Karpas-422 (cell line): ENCODE measurements around the gene MYOG. TPM values are rescaled to one million over a fixed set of nuclear protein-coding genes. Genes with fewer than 3 reads are reported as not detected.
A peak's percentile ranks its signal among the peaks of the same experiment; 100 is the strongest.

ENCODE experiments used
- DNase-seq: peaks from one replicate; pipeline ENCODE4 v3.0.0-alpha.2; 2015
- H2AFZ ChIP-seq: fragments of 200-600 bp; sonication (generic); 2 replicates; pipeline ENCODE4 v1.6.1; 2014; ENCODE audit warnings: antibody characterized with exemption, low read length, mixed read lengths
- H3K27ac ChIP-seq: fragments of 200-600 bp; sonication (generic); 2 replicates; pipeline ENCODE4 v1.5.1; 2014; ENCODE audit warnings: mild to moderate bottlenecking, low read length, moderate library complexity
- H3K27me3 ChIP-seq: fragments of 200-600 bp; sonication (generic); 2 replicates; pipeline ENCODE4 v1.6.1; 2014; ENCODE audit warnings: low read length, mixed read lengths
- H3K36me3 ChIP-seq: fragments of 200-600 bp; sonication (generic); 2 replicates; pipeline ENCODE4 v1.6.1; 2014; ENCODE audit warnings: low read length, mixed read lengths; ENCODE audit not compliant: insufficient read depth
- H3K4me1 ChIP-seq: fragments of 200-600 bp; sonication (generic); 2 replicates; pipeline ENCODE4 v1.6.1; 2014; ENCODE audit warnings: mild to moderate bottlenecking, low read length, mixed read lengths
- H3K4me2 ChIP-seq: fragments of 200-600 bp; sonication (generic); 2 replicates; pipeline ENCODE4 v1.6.1; 2014; ENCODE audit warnings: low read length, low read depth, mild to moderate bottlenecking; ENCODE audit not compliant: poor library complexity, severe bottlenecking
- H3K4me3 ChIP-seq: fragments of 200-600 bp; sonication (generic); 2 replicates; pipeline ENCODE4 v1.5.1; 2014; ENCODE audit warnings: mild to moderate bottlenecking, antibody characterized with exemption, low read length, mixed read lengths
- H3K79me2 ChIP-seq: fragments of 200-600 bp; sonication (generic); 2 replicates; pipeline ENCODE4 v1.6.1; 2014; ENCODE audit warnings: mild to moderate bottlenecking, low read length, mixed read lengths
- H3K9ac ChIP-seq: fragments of 200-600 bp; sonication (generic); 2 replicates; pipeline ENCODE4 v1.6.0; 2014; ENCODE audit warnings: low read length
- H3K9me2 ChIP-seq: fragments of 200-600 bp; sonication (generic), shearing (Covaris generic); replicated peaks from 2 replicates; pipeline ENCODE4 v1.6.0; 2014; ENCODE audit warnings: mild to moderate bottlenecking, low read length, moderate library complexity; ENCODE audit not compliant: insufficient read depth
- H3K9me3 ChIP-seq: fragments of 300-700, 200-600 bp; sonication (generic); 2 replicates; pipeline ENCODE4 v1.6.1; 2014; ENCODE audit warnings: low read length, mixed read lengths
- H4K20me1 ChIP-seq: fragments of 200-600 bp; sonication (generic); 2 replicates; pipeline ENCODE4 v1.6.1; 2014; ENCODE audit warnings: mild to moderate bottlenecking, antibody characterized with exemption, low read length, low read depth; ENCODE audit not compliant: insufficient read depth
- total RNA-seq: library from RNA; depleted of rRNA; stranded (reverse); fragments of >200 nt; shearing (Covaris generic); gene quantifications from 2 replicates; pipeline ENCODE4 v1.2.3, GENCODE V29; 2014; ENCODE audit warnings: low replicate concordance

MYOG gene
- total RNA-seq, 1 experiment from 2014 or later: not detected

- DNase-seq: peak; percentile 86
- H3K79me2 ChIP-seq: no peaks in the 10 kb centered on the region
- no peaks in the 10 kb centered on the region for H4K20me1 ChIP-seq
- peak overlapping the region; percentile 18 for H3K4me2 ChIP-seq
- H2AFZ ChIP-seq: peak overlapping the region; percentile 11; the same call in 1 of the 2 replicates
- 0 out of 2 replicates have a peak overlapping the region, but pooled peaks have one; percentile 5 for H3K9ac ChIP-seq
- H3K4me1 ChIP-seq: peaks cover 18% of the 10 kb centered on the region
- H3K4me3 ChIP-seq: no peak overlapping the region
- no peaks in the 10 kb centered on the region for H3K36me3 ChIP-seq
- H3K27ac ChIP-seq: no peak overlapping the region
- no peaks in the 10 kb centered on the region for H3K9me3 ChIP-seq
- H3K9me2 ChIP-seq: no peaks in the 10 kb centered on the region
- H3K27me3 ChIP-seq: no peaks in the 10 kb centered on the region
Observed at GRCh38 chr1:203039609-203040512, 46.0 kb downstream of the MYOG start.

- peaks cover 18% of the 10 kb centered on the region for H3K4me1 ChIP-seq
Observed at GRCh38 chr1:203038891-203039608, 46.8 kb downstream of the MYOG start.

GRCh38 chr1:203038217-203038741 lies 47.5 kb downstream of the MYOG start:
- DNase-seq: no peak
- no peaks in the 10 kb centered on the region for H4K20me1 ChIP-seq

More at GRCh38 chr1:203038891-203039608, 46.8 kb downstream of the MYOG start:
- H3K4me2 ChIP-seq: no peak overlapping the region
- peak; percentile 85 for DNase-seq
- no peaks in the 10 kb centered on the region for H3K9me3 ChIP-seq
- H3K27ac ChIP-seq: no peak overlapping the region
- H3K4me3 ChIP-seq: no peak overlapping the region
- no peak overlapping the region for H2AFZ ChIP-seq
- H3K9me2 ChIP-seq: no peaks in the 10 kb centered on the region
- H4K20me1 ChIP-seq: no peaks in the 10 kb centered on the region
- no peaks in the 10 kb centered on the region for H3K27me3 ChIP-seq
- H3K9ac ChIP-seq: no peak overlapping the region
- H3K36me3 ChIP-seq: no peaks in the 10 kb centered on the region
- no peaks in the 10 kb centered on the region for H3K79me2 ChIP-seq

GRCh38 chr1:203037509-203038190 lies 48.2 kb downstream of the MYOG start:
- Histone ChIP-seq H3K4me1 (peaks cover 18% of the 10 kb centered on the region), H3K27ac (no peak overlapping the region), H3K9me2 (no peaks in the 10 kb centered on the region), H3K4me2 (no peak overlapping the region), H3K79me2 (no peaks in the 10 kb centered on the region), H3K9me3 (no peaks in the 10 kb centered on the region), H4K20me1 (no peaks in the 10 kb centered on the region), H3K27me3 (no peaks in the 10 kb centered on the region), H3K9ac (no peak overlapping the region), H3K4me3 (no peak overlapping the region), H3K36me3 (no peaks in the 10 kb centered on the region), H2AFZ (no peak overlapping the region)
- no peak for DNase-seq

More at GRCh38 chr1:203038217-203038741, 47.5 kb downstream of the MYOG start:
- Histone ChIP-seq H3K36me3 (no peaks in the 10 kb centered on the region), H3K4me1 (peaks cover 18% of the 10 kb centered on the region), H3K4me3 (no peak overlapping the region), H3K9ac (no peak overlapping the region), H3K27ac (no peak overlapping the region), H3K4me2 (no peak overlapping the region), H3K9me2 (no peaks in the 10 kb centered on the region), H3K27me3 (no peaks in the 10 kb centered on the region), H2AFZ (no peak overlapping the region), H3K9me3 (no peaks in the 10 kb centered on the region), H3K79me2 (no peaks in the 10 kb centered on the region)

GRCh38 chr1:203036537-203036936 lies 49.3 kb downstream of the MYOG start:
- H3K4me2 ChIP-seq: no peak overlapping the region
- DNase-seq: no peak
- H3K27me3 ChIP-seq: no peaks in the 10 kb centered on the region
- H4K20me1 ChIP-seq: no peaks in the 10 kb centered on the region
- no peak overlapping the region for H3K4me3 ChIP-seq
- H3K79me2 ChIP-seq: no peaks in the 10 kb centered on the region
- no peak overlapping the region for H3K27ac ChIP-seq
- H3K9me3 ChIP-seq: no peaks in the 10 kb centered on the region
- no peak overlapping the region for H3K9ac ChIP-seq
- H3K36me3 ChIP-seq: no peaks in the 10 kb centered on the region
- no peak overlapping the region for H2AFZ ChIP-seq
- no peaks in the 10 kb centered on the region for H3K9me2 ChIP-seq
- H3K4me1 ChIP-seq: peaks cover 18% of the 10 kb centered on the region

- Histone ChIP-seq H3K4me3 (no peak overlapping the region), H3K9me2 (no peaks in the 10 kb centered on the region), H2AFZ (no peak overlapping the region), H3K4me1 (peaks cover 18% of the 10 kb centered on the region), H3K4me2 (no peak overlapping the region), H3K27ac (no peak overlapping the region), H3K9me3 (no peaks in the 10 kb centered on the region), H4K20me1 (no peaks in the 10 kb centered on the region), H3K27me3 (no peaks in the 10 kb centered on the region), H3K9ac (no peak overlapping the region), H3K79me2 (no peaks in the 10 kb centered on the region), H3K36me3 (no peaks in the 10 kb centered on the region)
- DNase-seq: no peak
Observed at GRCh38 chr1:203036135-203036534, 49.7 kb downstream of the MYOG start.

- Histone ChIP-seq H3K4me3 (no peak overlapping the region), H3K9me3 (no peaks in the 10 kb centered on the region), H3K4me2 (no peak overlapping the region), H3K9ac (no peak overlapping the region), H2AFZ (no peak overlapping the region), H4K20me1 (no peaks in the 10 kb centered on the region), H3K9me2 (no peaks in the 10 kb centered on the region), H3K79me2 (no peaks in the 10 kb centered on the region), H3K27me3 (no peaks in the 10 kb centered on the region), H3K36me3 (no peaks in the 10 kb centered on the region), H3K4me1 (peaks cover 10% of the 10 kb centered on the region), H3K27ac (no peak overlapping the region)
- no peak for DNase-seq
Observed at GRCh38 chr1:203035111-203036000, 50.5 kb downstream of the MYOG start.
